Keratinocyte (primary cell): ENCODE results near the gene TPPP3. TPM values are rescaled to one million over a fixed set of nuclear protein-coding genes. Genes with fewer than 3 reads are reported as not detected.

ENCODE experiments used
- DNase-seq: peaks from one replicate; pipeline ENCODE4 v3.0.0-alpha.2; 2011; ENCODE audit warnings: low read depth, missing footprints, low spot score
- FAIRE-seq: peaks from 2 replicates; lab custom pipeline; 2011; peaks lifted over from hg19 to GRCh38; lab: Jason Lieb, UNC
- H2AFZ ChIP-seq: 2 replicates; pipeline ENCODE4 v1.6.0; 2012; ENCODE audit warnings: low read length, control low read depth, inconsistent platforms; ENCODE audit not compliant: control insufficient read depth
- H3K27ac ChIP-seq: 2 replicates; pipeline ENCODE4 v1.5.1; 2011; ENCODE audit warnings: low read length; ENCODE audit not compliant: control insufficient read depth, insufficient read depth
- H3K27me3 ChIP-seq: 3 replicates; pipeline ENCODE4 v1.6.0; 2011; ENCODE audit warnings: low read length; ENCODE audit not compliant: control insufficient read depth, insufficient read depth; ENCODE audit errors: extremely low read depth
- H3K36me3 ChIP-seq, 2 experiments: 2 replicates in 1 of 2; 3 replicates in 1 of 2; pipeline ENCODE4 v1.5.1; 2011; ENCODE audit warnings: low read length in 2 of 2, mild to moderate bottlenecking in 1 of 2; ENCODE audit not compliant: control insufficient read depth in 2 of 2, insufficient read depth in 2 of 2; ENCODE audit errors: extremely low read depth in 1 of 2
- H3K4me1 ChIP-seq: 3 replicates; pipeline ENCODE4 v1.5.1; 2011; ENCODE audit warnings: low read length; ENCODE audit not compliant: control insufficient read depth, insufficient read depth; ENCODE audit errors: extremely low read depth
- H3K4me2 ChIP-seq: 3 replicates; pipeline ENCODE4 v1.6.0; 2011; ENCODE audit warnings: low read depth, low read length; ENCODE audit not compliant: control insufficient read depth, insufficient read depth; ENCODE audit errors: extremely low read depth
- H3K4me3 ChIP-seq, 3 experiments: fragments of 200-600 bp in 1 of 3; sonication (generic) in 1 of 3; 2 replicates in 2 of 3; 3 replicates in 1 of 3; pipeline ENCODE4 v1.5.1; 2011 to 2016; ENCODE audit warnings: low read length in 3 of 3, mild to moderate bottlenecking in 3 of 3, control low read depth in 2 of 3, inconsistent platforms in 1 of 3, low read depth in 1 of 3, mixed read lengths in 1 of 3, mixed run types in 1 of 3, moderate library complexity in 1 of 3; ENCODE audit not compliant: control insufficient read depth in 2 of 3, insufficient read depth in 2 of 3; ENCODE audit errors: extremely low read depth in 1 of 3
- H3K79me2 ChIP-seq: 2 replicates; pipeline ENCODE4 v1.6.0; 2012; ENCODE audit warnings: low read length; ENCODE audit not compliant: control insufficient read depth, insufficient read depth
- H3K9ac ChIP-seq: 3 replicates; pipeline ENCODE4 v1.6.0; 2011; ENCODE audit warnings: low read length; ENCODE audit not compliant: control insufficient read depth, insufficient read depth; ENCODE audit errors: extremely low read depth
- H3K9me1 ChIP-seq: 3 replicates; pipeline ENCODE4 v1.6.0; 2011; ENCODE audit warnings: low read length; ENCODE audit not compliant: control insufficient read depth, insufficient read depth; ENCODE audit errors: extremely low read depth
- H3K9me3 ChIP-seq: 2 replicates; pipeline ENCODE4 v1.5.1; 2012; ENCODE audit warnings: low read depth, low read length; ENCODE audit not compliant: control insufficient read depth
- H4K20me1 ChIP-seq: 3 replicates; pipeline ENCODE4 v1.6.0; 2011; ENCODE audit warnings: low read length; ENCODE audit not compliant: control insufficient read depth, insufficient read depth; ENCODE audit errors: extremely low read depth
- EZH2 ChIP-seq: IDR thresholded peaks from one replicate; pipeline ENCODE4 v1.6.1; 2012; ENCODE audit warnings: inconsistent platforms, mild to moderate bottlenecking, low read length, moderate library complexity
- dilution Hi-C: fragments of 300-500 bp; cut with MboI; formaldehyde crosslinking; loops from one replicate; pipeline ENCODE4 v1.7.0; 2020; ENCODE audit warnings: low sequenced_read_pairs; ENCODE audit not compliant: extremely low pct_ligation_motif_present
- polyA plus RNA-seq, 5 experiments: library from polyadenylated mRNA; depleted of rRNA in 3 of 5; stranded (reverse) in 3 of 5; stranded (forward) in 1 of 5; unstranded in 1 of 5; fragments of >200 nt; gene quantifications; 1 replicate in 1 of 5; 2 replicates in 3 of 5; 3 replicates in 1 of 5; pipeline versions ENCODE4 v1.2.1 to v1.2.3, GENCODE V29; 2011 to 2012; ENCODE audit warnings: missing spikeins in 2 of 5, low read depth in 1 of 5, low replicate concordance in 1 of 5
- TF ChIP-seq, protein P1 (sequence below), 3 experiments: IDR thresholded peaks in 1 of 3; conservative IDR thresholded peaks in 1 of 3; optimal IDR thresholded peaks in 1 of 3; 2 replicates in 2 of 3; 3 replicates in 1 of 3; pipeline versions ENCODE3 to v1.5.1; 2011; ENCODE audit warnings: low read length in 3 of 3, mild to moderate bottlenecking in 3 of 3, moderate library complexity in 2 of 3, control low read depth in 1 of 3, inconsistent platforms in 1 of 3; ENCODE audit not compliant: insufficient read depth in 2 of 3; ENCODE audit errors: extremely low read depth in 1 of 3

TPPP3 gene
- polyA plus RNA-seq, 1 donor (not counting 4 experiments of a cell fraction or from before 2014, with no cell fraction given): 0.96 TPM

DNA sequence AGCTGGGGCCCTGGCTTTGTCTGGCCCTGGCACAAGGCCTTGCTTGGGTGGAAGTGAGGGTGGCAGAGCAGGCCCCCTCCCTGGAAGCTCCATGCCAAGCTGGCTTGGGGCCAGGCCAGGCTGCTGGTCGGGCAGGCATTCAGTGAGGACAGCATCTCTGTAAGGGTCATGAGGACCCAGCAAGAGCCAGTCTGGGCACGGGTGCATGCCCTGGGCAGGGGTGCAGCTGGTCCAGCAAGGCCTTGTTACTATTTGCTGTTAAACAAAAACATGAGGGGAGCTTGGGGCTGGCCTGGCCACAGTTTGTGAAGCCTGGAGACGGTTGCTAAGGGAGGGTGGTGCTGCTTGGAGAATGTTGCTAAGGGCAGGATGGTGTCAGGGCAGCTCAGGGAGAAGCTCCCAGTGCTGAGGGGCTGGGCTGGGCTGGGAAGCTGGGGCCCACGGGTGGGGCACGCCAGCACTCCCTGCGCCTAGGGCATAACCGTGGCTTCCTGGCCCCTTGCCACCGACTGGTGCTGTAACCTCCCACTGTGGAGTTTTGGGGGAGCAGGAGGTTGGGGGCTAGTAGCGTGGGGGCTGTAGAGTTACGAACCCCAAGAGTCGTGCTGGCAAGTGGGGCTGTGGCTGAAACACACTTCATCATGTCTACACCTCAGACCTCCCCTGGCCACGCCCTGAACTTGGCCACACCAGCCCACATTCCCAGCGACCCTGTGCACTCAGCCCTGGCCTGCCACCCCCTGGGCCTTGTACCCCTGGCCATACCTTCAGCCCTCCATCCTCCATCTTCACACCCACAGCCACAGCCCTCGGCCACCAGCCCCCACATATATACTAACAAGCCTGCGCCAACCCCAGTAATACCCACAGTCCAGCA is 1.6 kb downstream of the TPPP3 start:
- no peak for FAIRE-seq
- Histone ChIP-seq H3K79me2 (no peaks in the 10 kb centered on the region), H3K36me3 (no peaks in the 10 kb centered on the region), H3K27ac (no peak overlapping the region), H3K9me3 (no peaks in the 10 kb centered on the region), H3K9me1 (no peaks in the 10 kb centered on the region), H3K4me2 (no peak overlapping the region), H3K4me1 (peaks cover 11% of the 10 kb centered on the region), H4K20me1 (no peaks in the 10 kb centered on the region), H2AFZ (no peak overlapping the region), H3K4me3 (no peak overlapping the region), H3K9ac (no peak overlapping the region), H3K27me3 (peaks cover 25% of the 10 kb centered on the region)
- DNase-seq: no peak
- TF ChIP-seq EZH2: no peak
- TF ChIP-seq, protein P1, sequence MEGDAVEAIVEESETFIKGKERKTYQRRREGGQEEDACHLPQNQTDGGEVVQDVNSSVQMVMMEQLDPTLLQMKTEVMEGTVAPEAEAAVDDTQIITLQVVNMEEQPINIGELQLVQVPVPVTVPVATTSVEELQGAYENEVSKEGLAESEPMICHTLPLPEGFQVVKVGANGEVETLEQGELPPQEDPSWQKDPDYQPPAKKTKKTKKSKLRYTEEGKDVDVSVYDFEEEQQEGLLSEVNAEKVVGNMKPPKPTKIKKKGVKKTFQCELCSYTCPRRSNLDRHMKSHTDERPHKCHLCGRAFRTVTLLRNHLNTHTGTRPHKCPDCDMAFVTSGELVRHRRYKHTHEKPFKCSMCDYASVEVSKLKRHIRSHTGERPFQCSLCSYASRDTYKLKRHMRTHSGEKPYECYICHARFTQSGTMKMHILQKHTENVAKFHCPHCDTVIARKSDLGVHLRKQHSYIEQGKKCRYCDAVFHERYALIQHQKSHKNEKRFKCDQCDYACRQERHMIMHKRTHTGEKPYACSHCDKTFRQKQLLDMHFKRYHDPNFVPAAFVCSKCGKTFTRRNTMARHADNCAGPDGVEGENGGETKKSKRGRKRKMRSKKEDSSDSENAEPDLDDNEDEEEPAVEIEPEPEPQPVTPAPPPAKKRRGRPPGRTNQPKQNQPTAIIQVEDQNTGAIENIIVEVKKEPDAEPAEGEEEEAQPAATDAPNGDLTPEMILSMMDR (optimal IDR thresholded peaks at IDR 0.05 in 1 of 3, IDR thresholded peaks at IDR 0.05 in 1 of 3, conservative IDR thresholded peaks at IDR 0.05 in 1 of 3; ENCODE audit: extremely low read depth in 1 of 3, insufficient read depth in 2 of 3, low read length in 3 of 3): no peak
- dilution Hi-C loops: no loop called here

DNA sequence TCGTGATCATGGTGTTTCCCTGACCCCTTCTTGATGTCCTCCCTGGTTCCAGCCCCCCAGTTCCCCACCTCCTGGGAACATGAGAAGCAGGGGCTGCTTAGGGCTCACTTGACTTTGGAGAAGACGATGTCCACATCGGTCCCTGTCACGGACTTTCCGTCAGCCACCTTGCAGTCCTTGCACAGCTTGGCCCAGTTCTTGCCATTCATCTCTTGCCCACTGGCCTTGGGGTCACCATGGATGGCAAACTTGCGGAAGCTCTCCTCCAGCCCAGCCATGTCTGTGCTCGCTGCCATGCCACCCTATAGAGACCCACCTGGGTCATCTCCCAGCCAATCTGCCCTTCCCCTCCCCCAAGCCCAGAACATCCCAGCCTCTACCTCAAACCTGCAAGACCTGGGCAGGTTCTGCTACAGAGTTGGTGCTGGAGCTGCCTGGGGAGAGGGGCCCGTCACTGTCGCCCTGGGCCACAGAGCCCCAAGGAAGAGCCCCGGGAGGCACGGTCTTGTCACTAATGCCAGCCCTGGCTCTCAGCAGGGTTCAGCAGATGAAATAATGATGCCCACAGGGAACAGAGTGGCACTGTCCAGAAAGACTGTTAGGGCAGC is 2.4 kb downstream of the TPPP3 start:
- H3K9ac ChIP-seq: no peak overlapping the region
- H3K79me2 ChIP-seq: no peaks in the 10 kb centered on the region
- no peak overlapping the region for H3K4me3 ChIP-seq
- H2AFZ ChIP-seq: no peak overlapping the region
- H3K4me2 ChIP-seq: no peak overlapping the region
- H3K27me3 ChIP-seq: peaks cover 25% of the 10 kb centered on the region
- FAIRE-seq (no peak), DNase-seq (no peak)
- H3K9me3 ChIP-seq: no peaks in the 10 kb centered on the region
- H4K20me1 ChIP-seq: no peaks in the 10 kb centered on the region
- no peaks in the 10 kb centered on the region for H3K36me3 ChIP-seq
- no peaks in the 10 kb centered on the region for H3K9me1 ChIP-seq
- no peak overlapping the region for H3K27ac ChIP-seq
- no peak for TF ChIP-seq EZH2
- TF ChIP-seq, protein P1 (optimal IDR thresholded peaks at IDR 0.05 in 1 of 3, IDR thresholded peaks at IDR 0.05 in 1 of 3, conservative IDR thresholded peaks at IDR 0.05 in 1 of 3; ENCODE audit: extremely low read depth in 1 of 3, insufficient read depth in 2 of 3, low read length in 3 of 3): no peak
- peaks cover 4% of the 10 kb centered on the region for H3K4me1 ChIP-seq
- dilution Hi-C loops: no loop called here
